SJSA1 (cell line): ENCODE measurements around the gene NGDN. TPM values are rescaled to one million over a fixed set of nuclear protein-coding genes. Genes with fewer than 3 reads are reported as not detected.
A peak's percentile ranks its signal among the peaks of the same experiment; 100 is the strongest.
"Not testable (repeated sequence)": the region's sequence is repeated elsewhere in the genome, so short reads cannot be mapped to it uniquely, and the experiment has no call there.

Experiments used
- DNase-seq, 2 experiments: peaks; one replicate each; pipeline ENCODE4 v3.0.0-alpha.2; 2015 to 2020; ENCODE audit warnings: low spot score in 2 of 2, low read depth in 1 of 2
- H3K27ac ChIP-seq: fragments of 250-450 bp; sonication (Bioruptor Pico); 2 replicates; pipeline ENCODE4 v1.5.1; 2020; ENCODE audit warnings: mild to moderate bottlenecking, moderate library complexity
- H3K27me3 ChIP-seq: fragments of 250-450 bp; sonication (Bioruptor Pico); replicated peaks from 2 replicates; pipeline ENCODE4 v1.5.1; 2020; ENCODE audit warnings: mild to moderate bottlenecking, moderate library complexity
- H3K36me3 ChIP-seq: fragments of 250-450 bp; sonication (Bioruptor Pico); 2 replicates; pipeline ENCODE4 v1.5.1; 2020; ENCODE audit warnings: mild to moderate bottlenecking
- H3K4me1 ChIP-seq: fragments of 250-450 bp; sonication (Bioruptor Pico); replicated peaks from 2 replicates; pipeline ENCODE4 v1.6.1; 2021; ENCODE audit warnings: mild to moderate bottlenecking
- H3K4me3 ChIP-seq: fragments of 250-450 bp; sonication (Bioruptor Pico); 2 replicates; pipeline ENCODE4 v1.5.1; 2020; ENCODE audit warnings: mild to moderate bottlenecking
- H3K9me3 ChIP-seq: fragments of 250-450 bp; sonication (Bioruptor Pico); replicated peaks from 2 replicates; pipeline ENCODE4 v1.5.1; 2020; ENCODE audit warnings: mild to moderate bottlenecking
- total RNA-seq: library from RNA; depleted of rRNA; stranded (reverse); fragments of >200 nt; shearing (Covaris generic); gene quantifications from 2 replicates; pipeline ENCODE4 v1.2.3, GENCODE V29; 2014

Gene NGDN
- total RNA-seq, 1 experiment from 2014 or later = 53.1 TPM

- no peak overlapping the region for H3K27ac ChIP-seq
- no peaks in the 10 kb centered on the region; the same call in 1 of the 2 replicates for H3K9me3 ChIP-seq
- peak in 1 of 2 experiments; percentile 12 for DNase-seq
- peaks cover 24% of the 10 kb centered on the region for H3K27me3 ChIP-seq
- H3K36me3 ChIP-seq = no peaks in the 10 kb centered on the region
- no peaks in the 10 kb centered on the region for H3K4me1 ChIP-seq
- no peak overlapping the region for H3K4me3 ChIP-seq
Measured at GRCh38 chr14:23445773-23446172, 23.7 kb upstream of the NGDN start.

- Histone ChIP-seq H3K36me3 (no peaks in the 10 kb centered on the region), H3K27ac (no peak overlapping the region), H3K27me3 (peaks cover 26% of the 10 kb centered on the region), H3K4me1 (no peaks in the 10 kb centered on the region), H3K9me3 (no peaks in the 10 kb centered on the region; the same call in 1 of the 2 replicates), H3K4me3 (no peak overlapping the region)
- no peak for DNase-seq
Measured at GRCh38 chr14:23446291-23446851, 23.1 kb upstream of the NGDN start.

- Histone ChIP-seq H3K36me3 (no peaks in the 10 kb centered on the region), H3K27ac (no peak overlapping the region), H3K27me3 (peaks cover 38% of the 10 kb centered on the region), H3K4me1 (no peaks in the 10 kb centered on the region), H3K4me3 (no peak overlapping the region), H3K9me3 (no peaks in the 10 kb centered on the region; the same call in 1 of the 2 replicates)
- DNase-seq = no peak
Measured at GRCh38 chr14:23447361-23448350, 21.8 kb upstream of the NGDN start.

GRCh38 chr14:23449314-23449713, 20.2 kb upstream of the NGDN start:
- Histone ChIP-seq H3K27ac (no peak overlapping the region), H3K4me3 (no peak overlapping the region), H3K9me3 (no peaks in the 10 kb centered on the region; the same call in 1 of the 2 replicates), H3K27me3 (peaks cover 43% of the 10 kb centered on the region), H3K36me3 (no peaks in the 10 kb centered on the region), H3K4me1 (no peaks in the 10 kb centered on the region)
- no peak for DNase-seq

GRCh38 chr14:23450379-23450778, 19.1 kb upstream of the NGDN start:
- H3K4me3 ChIP-seq = no peak overlapping the region
- no peaks in the 10 kb centered on the region; the same call in 1 of the 2 replicates for H3K9me3 ChIP-seq
- no peak overlapping the region for H3K27ac ChIP-seq
- H3K27me3 ChIP-seq = peaks cover 42% of the 10 kb centered on the region
- H3K36me3 ChIP-seq = no peaks in the 10 kb centered on the region
- no peaks in the 10 kb centered on the region for H3K4me1 ChIP-seq
- DNase-seq = no peak

GRCh38 chr14:23452237-23452636, 17.3 kb upstream of the NGDN start:
- H3K27me3 ChIP-seq = peaks cover 39% of the 10 kb centered on the region
- DNase-seq = no peak
- H3K36me3 ChIP-seq = no peaks in the 10 kb centered on the region
- H3K4me3 ChIP-seq = no peak overlapping the region
- H3K4me1 ChIP-seq = no peaks in the 10 kb centered on the region
- no peak overlapping the region for H3K27ac ChIP-seq
- no peaks in the 10 kb centered on the region; the same call in 1 of the 2 replicates for H3K9me3 ChIP-seq

GRCh38 chr14:23454445-23454856, 15.1 kb upstream of the NGDN start:
- no peak overlapping the region for H3K27ac ChIP-seq
- no peak for DNase-seq

GRCh38 chr14:23456883-23457586, 12.5 kb upstream of the NGDN start:
- H3K27me3 ChIP-seq = peaks cover 21% of the 10 kb centered on the region
- H3K4me3 ChIP-seq, DNase-seq, H3K4me1 ChIP-seq, H3K36me3 ChIP-seq, H3K27ac ChIP-seq, H3K9me3 ChIP-seq: not testable (repeated sequence)

More at GRCh38 chr14:23454445-23454856, 15.1 kb upstream of the NGDN start:
- Histone ChIP-seq H3K4me3 (no peak overlapping the region), H3K4me1 (no peaks in the 10 kb centered on the region), H3K27me3 (peaks cover 35% of the 10 kb centered on the region), H3K9me3 (no peaks in the 10 kb centered on the region), H3K36me3 (no peaks in the 10 kb centered on the region)

GRCh38 chr14:23457587-23458445, 11.7 kb upstream of the NGDN start:
- H3K4me1 ChIP-seq = no peaks in the 10 kb centered on the region
- DNase-seq = no peak
- no peaks in the 10 kb centered on the region for H3K36me3 ChIP-seq
- H3K27ac ChIP-seq = no peak overlapping the region
- no peak overlapping the region for H3K4me3 ChIP-seq
- peaks cover 13% of the 10 kb centered on the region for H3K27me3 ChIP-seq
- no peaks in the 10 kb centered on the region for H3K9me3 ChIP-seq

GRCh38 chr14:23460960-23461359, 8.5 kb upstream of the NGDN start:
- Histone ChIP-seq H3K27ac (no peak overlapping the region), H3K4me3 (no peak overlapping the region)
- no peak for DNase-seq

GRCh38 chr14:23464700-23465099, 4.8 kb upstream of the NGDN start:
- H3K4me3 ChIP-seq = no peak overlapping the region
- no peaks in the 10 kb centered on the region for H3K9me3 ChIP-seq
- peaks cover 8% of the 10 kb centered on the region for H3K27me3 ChIP-seq

More at GRCh38 chr14:23460960-23461359, 8.5 kb upstream of the NGDN start:
- Histone ChIP-seq H3K36me3 (no peaks in the 10 kb centered on the region), H3K4me1 (no peaks in the 10 kb centered on the region), H3K27me3 (peaks cover 14% of the 10 kb centered on the region), H3K9me3 (no peaks in the 10 kb centered on the region)

GRCh38 chr14:23465261-23465660, 4.2 kb upstream of the NGDN start:
- no peak for DNase-seq
- Histone ChIP-seq H3K4me1 (peaks cover 4% of the 10 kb centered on the region; the same call in 1 of the 2 replicates), H3K27me3 (peaks cover 7% of the 10 kb centered on the region; the same call in 1 of the 2 replicates), H3K36me3 (peaks cover under 1% of the 10 kb centered on the region; the same call in 1 of the 2 replicates), H3K27ac (no peak overlapping the region), H3K9me3 (no peaks in the 10 kb centered on the region), H3K4me3 (no peak overlapping the region)

More at GRCh38 chr14:23464700-23465099, 4.8 kb upstream of the NGDN start:
- Histone ChIP-seq H3K27ac (no peak overlapping the region), H3K4me1 (0 out of 2 replicates have a peak, but pooled peaks cover 3% of the 10 kb centered on the region), H3K36me3 (no peaks in the 10 kb centered on the region)
- no peak for DNase-seq
